Neuron (in vitro differentiated cells): ENCODE data around the gene TMPRSS9.

ENCODE experiments used
- H2AFZ ChIP-seq: one replicate; pipeline ENCODE4 v1.6.1; 2013; ENCODE audit warnings: low read depth, mild to moderate bottlenecking, inconsistent platforms, low read length, moderate library complexity
- H3K27me3 ChIP-seq: one replicate; pipeline ENCODE4 v1.6.1; 2013; ENCODE audit warnings: low read length; ENCODE audit not compliant: insufficient read depth
- H3K36me3 ChIP-seq: one replicate; pipeline ENCODE4 v1.6.1; 2013; ENCODE audit warnings: low read length; ENCODE audit not compliant: insufficient read depth
- H3K4me1 ChIP-seq: one replicate; pipeline ENCODE4 v1.6.1; 2013; ENCODE audit warnings: low read length; ENCODE audit not compliant: insufficient read depth
- H3K4me3 ChIP-seq: 2 replicates; pipeline ENCODE4 v1.5.1; 2013; ENCODE audit warnings: mild to moderate bottlenecking, low read length, moderate library complexity
- H3K9me3 ChIP-seq: one replicate; pipeline ENCODE4 v1.6.1; 2013; ENCODE audit warnings: low read length

Gene TMPRSS9

GRCh38 chr19:2363419-2363818, 3.4 kb downstream of the TMPRSS9 start:
- H2AFZ ChIP-seq = no peak overlapping the region
- H3K4me3 ChIP-seq = no peak overlapping the region
- H3K9me3 ChIP-seq = no peaks in the 10 kb centered on the region
- H3K36me3 ChIP-seq = no peaks in the 10 kb centered on the region
- peaks cover 7% of the 10 kb centered on the region for H3K27me3 ChIP-seq
- no peaks in the 10 kb centered on the region for H3K4me1 ChIP-seq

- H3K9me3 ChIP-seq = no peaks in the 10 kb centered on the region
- no peaks in the 10 kb centered on the region for H3K4me1 ChIP-seq
- no peak overlapping the region for H2AFZ ChIP-seq
- peaks cover 5% of the 10 kb centered on the region for H3K27me3 ChIP-seq
- no peaks in the 10 kb centered on the region for H3K36me3 ChIP-seq
- no peak overlapping the region for H3K4me3 ChIP-seq
Measured at GRCh38 chr19:2365201-2365970, 5.3 kb downstream of the TMPRSS9 start.

- H3K27me3 ChIP-seq = no peaks in the 10 kb centered on the region
- no peak overlapping the region for H3K4me3 ChIP-seq
- no peaks in the 10 kb centered on the region for H3K9me3 ChIP-seq
- H2AFZ ChIP-seq = no peak overlapping the region
- H3K4me1 ChIP-seq = peaks cover 10% of the 10 kb centered on the region
- H3K36me3 ChIP-seq = no peaks in the 10 kb centered on the region
Measured at GRCh38 chr19:2371656-2372055, 11.6 kb downstream of the TMPRSS9 start.

- H3K4me3 ChIP-seq = no peak overlapping the region
- H3K27me3 ChIP-seq = no peaks in the 10 kb centered on the region
- no peaks in the 10 kb centered on the region for H3K9me3 ChIP-seq
- H3K36me3 ChIP-seq = no peaks in the 10 kb centered on the region
- H3K4me1 ChIP-seq = peaks cover 13% of the 10 kb centered on the region
- no peak overlapping the region for H2AFZ ChIP-seq
Measured at GRCh38 chr19:2372076-2372612, 12.1 kb downstream of the TMPRSS9 start.

- H3K36me3 ChIP-seq = no peaks in the 10 kb centered on the region
- no peaks in the 10 kb centered on the region for H3K9me3 ChIP-seq
- no peak overlapping the region for H2AFZ ChIP-seq
- H3K4me1 ChIP-seq = peaks cover 13% of the 10 kb centered on the region
- no peaks in the 10 kb centered on the region for H3K27me3 ChIP-seq
- H3K4me3 ChIP-seq = no peak overlapping the region
Measured at GRCh38 chr19:2374808-2375207, 14.7 kb downstream of the TMPRSS9 start.

GRCh38 chr19:2375353-2376121, 15.5 kb downstream of the TMPRSS9 start:
- Histone ChIP-seq H3K4me3 (no peak overlapping the region), H3K27me3 (no peaks in the 10 kb centered on the region), H3K36me3 (no peaks in the 10 kb centered on the region)

GRCh38 chr19:2376784-2377519, 16.9 kb downstream of the TMPRSS9 start:
- H2AFZ ChIP-seq = no peak overlapping the region
- peaks cover 26% of the 10 kb centered on the region for H3K4me1 ChIP-seq
- no peaks in the 10 kb centered on the region for H3K27me3 ChIP-seq
- H3K9me3 ChIP-seq = no peaks in the 10 kb centered on the region
- no peak overlapping the region for H3K4me3 ChIP-seq
- no peaks in the 10 kb centered on the region for H3K36me3 ChIP-seq

More at GRCh38 chr19:2375353-2376121, 15.5 kb downstream of the TMPRSS9 start:
- Histone ChIP-seq H3K4me1 (peaks cover 15% of the 10 kb centered on the region), H2AFZ (no peak overlapping the region), H3K9me3 (no peaks in the 10 kb centered on the region)

GRCh38 chr19:2380567-2380966, 20.5 kb downstream of the TMPRSS9 start:
- Histone ChIP-seq H3K9me3 (no peaks in the 10 kb centered on the region), H2AFZ (no peak overlapping the region), H3K36me3 (no peaks in the 10 kb centered on the region), H3K4me1 (peaks cover 23% of the 10 kb centered on the region), H3K27me3 (no peaks in the 10 kb centered on the region), H3K4me3 (no peak overlapping the region)

GRCh38 chr19:2381148-2381820, 21.2 kb downstream of the TMPRSS9 start:
- Histone ChIP-seq H3K27me3 (no peaks in the 10 kb centered on the region), H2AFZ (no peak overlapping the region), H3K9me3 (no peaks in the 10 kb centered on the region), H3K36me3 (no peaks in the 10 kb centered on the region), H3K4me3 (no peak overlapping the region), H3K4me1 (peaks cover 19% of the 10 kb centered on the region)

- no peaks in the 10 kb centered on the region for H3K9me3 ChIP-seq
- H3K27me3 ChIP-seq = no peaks in the 10 kb centered on the region
- no peak overlapping the region for H2AFZ ChIP-seq
- H3K4me1 ChIP-seq = peaks cover 14% of the 10 kb centered on the region
- no peaks in the 10 kb centered on the region for H3K36me3 ChIP-seq
- H3K4me3 ChIP-seq = no peak overlapping the region
Measured at GRCh38 chr19:2382530-2383222, 22.6 kb downstream of the TMPRSS9 start.

- peaks cover 18% of the 10 kb centered on the region for H3K4me1 ChIP-seq
- no peaks in the 10 kb centered on the region for H3K36me3 ChIP-seq
- no peaks in the 10 kb centered on the region for H3K27me3 ChIP-seq
- H2AFZ ChIP-seq = no peak overlapping the region
- no peak overlapping the region for H3K4me3 ChIP-seq
- H3K9me3 ChIP-seq = no peaks in the 10 kb centered on the region
Measured at GRCh38 chr19:2385053-2385721, 25.1 kb downstream of the TMPRSS9 start.
